Measurements from ENCODE around the gene SLC36A3. TPM values are rescaled to one million over a fixed set of nuclear protein-coding genes. Genes with fewer than 3 reads are reported as not detected.

The SLC36A3 gene
- total RNA-seq, 2 donors from 2014 or later = 0.28 TPM; not detected in 1

- Histone ChIP-seq H3K4me1 (replicated peaks) (no peaks in the 10 kb centered on the region), H3K27me3 (replicated peaks; ENCODE audit: insufficient read depth) (no peaks in the 10 kb centered on the region), H3K36me3 (peaks cover 0 to 8% of the 10 kb centered on the region in 2 donors), H3K27ac (no peak overlapping the region), H3K9me3 (no peaks in the 10 kb centered on the region), H3K4me3 (no peak overlapping the region)
- DNase-seq (ENCODE audit: low spot score) = no peak
- no peak for TF ChIP-seq POLR2AphosphoS5 (IDR thresholded peaks at IDR 0.05)
- no peak for TF ChIP-seq CTCF (IDR thresholded peaks at IDR 0.05)
- no peak for TF ChIP-seq POLR2A (IDR thresholded peaks at IDR 0.05)
- WGBS = 85% methylated on average over 11 of the region's 11 CpGs
- intact Hi-C loops (cut with DNase I) = no loop called here
Measured at GRCh38 chr5:151267491-151268260, 35.9 kb downstream of the SLC36A3 start.

- intact Hi-C loops (cut with DNase I) = no loop called here
- peak overlapping the region in 1 of 2 donors; percentile 20 for H3K27ac ChIP-seq
Measured at GRCh38 chr5:151264113-151264512, 39.5 kb downstream of the SLC36A3 start.

GRCh38 chr5:151262532-151262931, 41.0 kb downstream of the SLC36A3 start:
- TF ChIP-seq POLR2A (IDR thresholded peaks at IDR 0.05) = no peak
- no peak for TF ChIP-seq CTCF (IDR thresholded peaks at IDR 0.05)
- TF ChIP-seq POLR2AphosphoS5 (IDR thresholded peaks at IDR 0.05) = no peak
- no peak overlapping the region for H3K27ac ChIP-seq
- H3K36me3 ChIP-seq = peaks cover 0 to 8% of the 10 kb centered on the region in 2 donors
- no peaks in the 10 kb centered on the region for H3K4me1 ChIP-seq (replicated peaks)
- intact Hi-C loops (cut with DNase I) = no loop called here
- H3K4me3 ChIP-seq = no peak overlapping the region
- no peaks in the 10 kb centered on the region for H3K27me3 ChIP-seq (replicated peaks; ENCODE audit: insufficient read depth)
- no peak for DNase-seq (ENCODE audit: low spot score)
- H3K9me3 ChIP-seq = no peaks in the 10 kb centered on the region
- 96% methylated on average over 3 of the region's 3 CpGs for WGBS

More at GRCh38 chr5:151264113-151264512, 39.5 kb downstream of the SLC36A3 start:
- Histone ChIP-seq H3K27me3 (replicated peaks; ENCODE audit: insufficient read depth) (no peaks in the 10 kb centered on the region), H3K9me3 (no peaks in the 10 kb centered on the region), H3K4me3 (no peak overlapping the region), H3K36me3 (peaks cover 0 to 8% of the 10 kb centered on the region in 2 donors), H3K4me1 (replicated peaks) (no peaks in the 10 kb centered on the region)
- 50% methylated on average over 1 of the region's 1 CpG for WGBS
- TF ChIP-seq POLR2AphosphoS5 (IDR thresholded peaks at IDR 0.05) (peak; percentile 40), CTCF (IDR thresholded peaks at IDR 0.05) (peak in 1 of 4 experiments; percentile 38), POLR2A (IDR thresholded peaks at IDR 0.05) (peak; percentile 15)
- peak; percentile 39 for DNase-seq (ENCODE audit: low spot score)

GRCh38 chr5:151259931-151260330, 43.6 kb downstream of the SLC36A3 start:
- DNase-seq (ENCODE audit: low spot score) = no peak
- TF ChIP-seq CTCF (IDR thresholded peaks at IDR 0.05) = no peak
- no peak for TF ChIP-seq POLR2AphosphoS5 (IDR thresholded peaks at IDR 0.05)
- no peak for TF ChIP-seq POLR2A (IDR thresholded peaks at IDR 0.05)
- Histone ChIP-seq H3K36me3 (no peaks in the 10 kb centered on the region), H3K4me1 (replicated peaks) (no peaks in the 10 kb centered on the region), H3K27me3 (replicated peaks; ENCODE audit: insufficient read depth) (no peaks in the 10 kb centered on the region), H3K27ac (no peak overlapping the region), H3K9me3 (no peaks in the 10 kb centered on the region), H3K4me3 (no peak overlapping the region)
- 88% methylated on average over 4 of the region's 4 CpGs for WGBS
- intact Hi-C loops (cut with DNase I) = loop anchor here (10.0 kb wide), 1 partner anchor 415 kb away; no protein-coding TSS in a partner anchor

- TF ChIP-seq POLR2A (IDR thresholded peaks at IDR 0.05) (no peak), POLR2AphosphoS5 (IDR thresholded peaks at IDR 0.05) (no peak)
- 0% methylated on average over 1 of the region's 1 CpG for WGBS
- no peak for DNase-seq (ENCODE audit: low spot score)
- H3K36me3 ChIP-seq = no peaks in the 10 kb centered on the region
- H3K27me3 ChIP-seq (replicated peaks; ENCODE audit: insufficient read depth) = no peaks in the 10 kb centered on the region
- no peaks in the 10 kb centered on the region for H3K9me3 ChIP-seq
- H3K4me1 ChIP-seq (replicated peaks) = no peaks in the 10 kb centered on the region
- intact Hi-C loops (cut with DNase I) = loop anchor here (10.0 kb wide), 1 partner anchor 416 kb away; no protein-coding TSS in a partner anchor
- no peak overlapping the region for H3K4me3 ChIP-seq
- no peak overlapping the region for H3K27ac ChIP-seq
Measured at GRCh38 chr5:151258816-151259215, 44.8 kb downstream of the SLC36A3 start.
